NT2/D1 (cell line): Measurements from ENCODE around the gene PHOSPHO1.

Experiments used
- SUZ12 ChIP-seq: IDR thresholded peaks from 2 replicates; pipeline ENCODE4 v1.6.1; 2011; ENCODE audit not compliant: insufficient read length, insufficient read depth; ENCODE audit errors: extremely low read depth
- YY1 ChIP-seq: IDR thresholded peaks from 2 replicates; pipeline ENCODE4 v1.6.1; 2011; ENCODE audit not compliant: insufficient read length, insufficient read depth

- TF ChIP-seq YY1 (no peak), SUZ12 (no peak)
Measured at GRCh38 chr17:49225554-49226236, 4.9 kb downstream of the PHOSPHO1 start.
